Measurements from ENCODE around the gene NAP1L5.

The NAP1L5 gene, protein sequence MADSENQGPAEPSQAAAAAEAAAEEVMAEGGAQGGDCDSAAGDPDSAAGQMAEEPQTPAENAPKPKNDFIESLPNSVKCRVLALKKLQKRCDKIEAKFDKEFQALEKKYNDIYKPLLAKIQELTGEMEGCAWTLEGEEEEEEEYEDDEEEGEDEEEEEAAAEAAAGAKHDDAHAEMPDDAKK

GRCh38 chr4:88697588-88698329 is at the start of gene NAP1L5:
TSS of gene NAP1L5 (minus strand) at chr4:88697829. CDS start at chr4:88697754, 75 bp downstream.
- DNase-seq = no peak

- no peak for DNase-seq
Observed at GRCh38 chr4:88747351-88747750, 49.7 kb upstream of the NAP1L5 start.

GRCh38 chr4:88746206-88746605 is 48.6 kb upstream of the NAP1L5 start:
- DNase-seq = no peak

GRCh38 chr4:88745581-88746163 is 48.0 kb upstream of the NAP1L5 start:
- no peak for DNase-seq

GRCh38 chr4:88745175-88745574 is 47.5 kb upstream of the NAP1L5 start:
- no peak for DNase-seq

GRCh38 chr4:88744609-88745008 is 47.0 kb upstream of the NAP1L5 start:
- DNase-seq = no peak

GRCh38 chr4:88743696-88744095 is 46.1 kb upstream of the NAP1L5 start:
- no peak for DNase-seq

- DNase-seq = no peak
Observed at GRCh38 chr4:88742561-88742960, 44.9 kb upstream of the NAP1L5 start.

DNA sequence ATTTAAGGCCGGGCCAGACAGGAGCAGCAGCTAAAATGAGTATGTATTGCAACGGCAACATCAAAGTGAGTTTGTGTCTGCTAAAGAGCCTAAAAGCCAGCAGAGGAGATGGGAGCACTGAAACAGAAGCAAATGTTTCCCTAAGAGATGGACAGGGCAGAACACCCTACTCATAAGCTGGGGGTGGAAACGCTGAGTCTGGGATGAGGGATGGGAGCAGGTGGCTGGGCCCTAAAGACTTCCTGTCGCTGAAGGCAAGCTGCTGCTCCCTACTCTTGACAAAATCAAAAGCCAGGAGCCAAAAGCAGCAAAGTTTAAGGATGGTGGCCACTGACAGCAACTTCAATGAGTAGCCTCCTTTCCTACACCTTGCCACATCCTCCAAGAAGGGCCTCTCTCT is 40.6 kb upstream of the NAP1L5 start:
- no peak for DNase-seq

DNA sequence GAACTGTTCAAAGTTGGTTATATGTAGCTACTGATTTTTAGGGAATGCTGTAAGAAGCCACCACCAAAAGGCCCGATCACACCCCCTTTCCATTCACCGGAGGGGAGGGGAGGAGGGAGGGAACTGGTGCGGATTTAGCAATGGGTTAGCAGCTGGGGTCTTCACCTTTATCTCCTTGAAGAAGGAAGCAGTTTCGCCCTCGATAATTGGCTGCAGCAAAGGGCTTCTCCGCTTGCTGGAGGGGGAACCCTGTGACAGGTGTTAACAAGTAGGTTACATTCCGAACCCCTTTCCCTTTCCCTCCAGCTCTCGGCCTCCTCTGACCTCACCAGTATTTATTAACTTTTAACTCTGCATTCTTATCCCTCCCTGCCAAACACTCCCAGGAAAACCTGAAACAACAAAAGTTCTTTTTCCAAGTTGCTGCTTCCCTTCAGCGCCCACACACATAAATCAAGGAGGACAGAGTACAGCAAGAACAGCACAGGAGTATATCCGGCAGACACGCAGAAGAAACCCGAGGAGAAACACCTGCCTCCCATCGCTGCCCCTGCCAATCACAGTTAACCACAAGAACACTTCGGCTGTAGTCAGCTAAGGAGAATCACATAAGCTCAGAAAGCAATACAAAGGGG is 39.8 kb upstream of the NAP1L5 start:
- no peak for DNase-seq

GRCh38 chr4:88736264-88736663 is 38.6 kb upstream of the NAP1L5 start:
- no peak for DNase-seq

- no peak for DNase-seq
Observed at GRCh38 chr4:88735564-88735963, 37.9 kb upstream of the NAP1L5 start.

DNA sequence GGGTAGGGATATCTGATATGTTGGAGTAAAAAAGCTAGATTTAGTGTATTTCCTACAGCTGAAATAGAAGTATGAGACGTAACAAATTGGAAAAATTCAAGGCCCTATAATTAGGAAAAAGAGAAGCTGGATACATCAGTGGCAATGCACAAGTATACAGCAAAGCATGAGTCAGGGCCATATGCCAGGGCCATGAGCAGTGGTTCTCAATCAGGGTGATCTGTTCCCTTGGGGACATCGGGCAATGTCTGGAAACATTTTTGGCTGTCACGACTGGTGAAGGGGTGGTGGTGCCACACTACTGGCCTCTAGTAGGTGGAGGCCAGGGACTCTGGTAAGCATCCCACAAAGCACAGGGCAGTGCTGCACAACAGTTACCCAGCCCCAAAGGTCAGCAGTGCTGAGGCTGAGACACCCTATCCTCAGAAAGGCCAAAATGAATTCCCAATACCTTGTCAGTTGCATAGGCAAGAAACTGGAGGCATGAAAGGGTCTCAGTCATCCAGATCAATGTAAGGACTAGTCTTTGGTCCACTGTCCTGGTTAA is 36.8 kb upstream of the NAP1L5 start:
- no peak for DNase-seq

DNA sequence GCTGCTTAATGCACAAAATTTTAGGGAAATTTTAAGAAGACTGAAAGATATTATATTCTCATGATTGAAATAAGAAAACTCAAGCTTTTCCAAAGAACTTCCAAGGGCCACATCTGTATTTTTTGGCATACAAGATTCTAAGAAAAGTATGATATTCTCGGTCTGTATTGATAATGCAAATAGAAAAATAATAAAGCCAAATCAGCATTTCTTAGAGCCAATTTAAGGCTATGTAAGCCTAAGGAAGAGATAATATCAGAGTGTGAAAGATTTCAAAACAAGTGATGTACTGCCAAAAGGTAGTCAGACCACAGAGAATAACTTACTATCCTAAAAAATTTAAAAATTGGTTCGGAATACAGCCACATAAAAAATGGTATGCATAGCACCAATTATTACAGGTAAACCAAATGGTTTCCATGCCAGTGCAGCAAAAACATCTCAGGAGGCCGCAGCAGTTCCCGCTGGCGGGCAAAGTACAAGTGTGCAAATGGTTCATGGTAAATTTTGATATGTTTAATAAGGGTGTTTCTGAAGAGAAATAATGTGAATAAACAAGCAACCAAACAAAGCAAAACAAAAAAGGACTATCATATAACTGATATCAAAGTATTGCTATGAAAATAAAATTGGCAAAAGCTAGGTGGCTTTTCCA is 35.2 kb upstream of the NAP1L5 start:
- DNase-seq = no peak

- no peak for DNase-seq
Observed at GRCh38 chr4:88731381-88731780, 33.8 kb upstream of the NAP1L5 start.

DNA sequence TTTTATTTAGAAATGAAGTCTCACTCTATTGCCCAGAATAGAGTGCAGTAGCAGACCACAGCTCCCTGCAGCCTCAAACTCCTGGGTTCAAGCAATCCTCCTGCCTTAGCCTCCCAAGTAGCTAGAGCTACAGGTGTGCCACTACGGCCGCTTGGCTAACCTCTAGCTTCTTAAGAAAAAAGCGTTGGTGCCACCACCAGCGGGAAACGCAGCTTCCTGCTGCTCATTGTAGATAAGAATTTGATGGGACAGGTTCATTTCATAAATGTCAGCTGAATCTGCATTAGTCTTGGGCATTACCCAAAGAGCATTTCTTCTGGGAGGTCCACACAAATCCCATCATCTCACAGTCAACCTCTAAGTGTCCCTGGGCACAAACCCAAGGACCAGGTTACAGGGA is 33.2 kb upstream of the NAP1L5 start:
- no peak for DNase-seq

DNA sequence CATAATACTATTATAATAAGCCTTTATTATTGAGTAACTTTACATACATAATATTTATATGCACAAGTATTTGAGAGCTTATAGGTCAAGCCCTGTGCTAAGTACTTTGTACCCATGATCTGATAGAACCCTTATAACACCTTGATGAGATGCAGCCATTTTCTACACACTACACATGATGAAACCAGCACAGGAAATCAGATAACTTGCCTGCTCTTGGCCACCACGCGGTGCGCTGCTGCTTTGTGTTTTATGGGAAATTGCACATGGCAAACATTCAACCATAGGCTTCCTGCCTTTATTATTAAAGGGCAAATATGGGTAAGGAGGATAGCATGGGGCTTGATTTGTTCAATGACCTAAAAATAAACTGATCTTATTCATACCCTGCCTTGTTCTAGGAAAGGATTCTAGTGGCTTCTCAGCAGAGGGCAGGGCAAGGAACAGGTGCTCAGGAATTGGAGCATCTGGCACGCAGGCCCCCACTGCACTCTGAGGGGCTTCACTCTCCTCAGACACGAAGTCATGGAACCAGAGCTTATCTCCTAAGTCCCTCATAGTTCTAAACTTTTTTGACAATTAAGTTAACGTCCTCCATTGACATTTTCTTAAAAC is 31.6 kb upstream of the NAP1L5 start:
- no peak for DNase-seq

- DNase-seq = no peak
Observed at GRCh38 chr4:88728146-88728545, 30.5 kb upstream of the NAP1L5 start.

GRCh38 chr4:88725986-88726385 is 28.4 kb upstream of the NAP1L5 start:
- no peak for DNase-seq

DNA sequence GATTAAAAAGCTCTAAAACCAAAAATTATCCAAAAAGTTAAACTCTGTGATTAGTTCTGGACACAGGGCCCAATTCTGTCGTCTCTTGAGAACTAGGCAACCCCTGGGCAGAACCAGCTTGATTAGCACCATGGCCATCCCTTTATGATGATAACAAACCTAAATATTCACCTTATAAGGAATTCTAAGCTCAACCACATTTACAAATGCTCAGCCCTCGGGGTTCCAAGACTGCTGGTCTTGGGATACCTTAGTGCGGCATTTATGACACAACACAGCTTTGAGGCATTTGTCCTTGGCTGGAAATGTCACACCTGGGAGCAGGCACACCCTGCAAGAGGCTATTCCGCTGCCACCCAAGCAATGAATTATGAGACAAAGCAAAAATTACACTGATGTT is 27.5 kb upstream of the NAP1L5 start:
- no peak for DNase-seq

DNA sequence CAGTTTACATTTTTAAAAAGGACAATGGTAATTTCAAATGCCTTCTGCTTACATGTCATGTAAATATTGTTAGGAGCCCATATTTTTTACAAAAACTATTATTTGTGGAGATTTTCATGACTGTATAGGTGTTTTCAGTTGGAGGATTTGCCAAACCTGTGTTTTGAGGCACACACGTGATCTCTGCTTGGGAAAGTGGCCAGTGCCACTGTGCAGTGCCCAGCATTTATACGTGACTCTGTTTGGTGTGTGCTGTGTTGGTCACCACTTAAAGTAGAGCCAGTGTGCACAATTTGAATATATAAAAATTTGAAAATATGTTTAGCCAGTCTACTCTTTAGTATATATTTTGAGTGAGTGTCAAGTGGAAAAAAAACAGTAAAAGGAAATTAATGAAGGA is 26.8 kb upstream of the NAP1L5 start:
- no peak for DNase-seq

GRCh38 chr4:88722828-88723227 is 25.2 kb upstream of the NAP1L5 start:
- DNase-seq = no peak

Measured in SIG-M5 (cell line).